HepG2 (cell line): ENCODE measurements around the gene CCDC106. TPM values are rescaled to one million over a fixed set of nuclear protein-coding genes. Genes with fewer than 3 reads are reported as not detected.

ENCODE experiments used
- HBP1 ChIP-seq: IDR thresholded peaks from 2 replicates; pipeline ENCODE4 v1.6.1; 2016; ENCODE audit warnings: low read depth, control low read depth
- JARID2 ChIP-seq: sonication (generic); formaldehyde crosslinking; IDR thresholded peaks from 2 replicates; pipeline ENCODE4 v1.8.1; 2023; ENCODE audit warnings: missing genetic modification reagents, inconsistent platforms; ENCODE audit not compliant: insufficient replicate concordance
- MIER2 ChIP-seq: IDR thresholded peaks from 2 replicates; pipeline ENCODE4 v1.6.1; 2016; ENCODE audit warnings: missing biosample characterization, missing genetic modification reagents
- NR3C1 ChIP-seq: sonication (generic); formaldehyde crosslinking; IDR thresholded peaks from 2 replicates; pipeline ENCODE4 v1.4.0; 2020; ENCODE audit warnings: missing genetic modification reagents
- ZBTB40 ChIP-seq, 2 experiments: fragments of 450-650 bp in 1 of 2; sonication (generic) in 1 of 2; formaldehyde crosslinking in 1 of 2; IDR thresholded peaks; 2 replicates each; pipeline versions ENCODE4 v1.6.1 to v1.8.0; 2016 to 2022; ENCODE audit warnings: antibody characterized with exemption in 1 of 2, mild to moderate bottlenecking in 1 of 2, missing genetic modification reagents in 1 of 2
- ZNF577 ChIP-seq: sonication (generic); formaldehyde crosslinking; IDR thresholded peaks from 2 replicates; pipeline ENCODE4 v1.4.0; 2020; ENCODE audit warnings: mild to moderate bottlenecking, low read depth, missing genetic modification reagents, borderline replicate concordance
- ZNF773 ChIP-seq: sonication (generic); formaldehyde crosslinking; IDR thresholded peaks from 2 replicates; pipeline ENCODE4 v1.4.0; 2020; ENCODE audit warnings: missing genetic modification reagents, borderline replicate concordance
- polyA plus RNA-seq, 8 experiments: library from polyadenylated mRNA; depleted of rRNA in 3 of 8; stranded (reverse) in 7 of 8; unstranded in 1 of 8; fragments of >200 nt; fragmentation: Illumina TruSeq in 4 of 8; extraction: Trizol in 4 of 8; gene quantifications; 2 replicates each; pipeline versions ENCODE4 v1.2.1 to v1.2.3, GENCODE V29; 2011 to 2016; ENCODE audit warnings: low read depth in 4 of 8, missing spikeins in 1 of 8, mixed read lengths in 1 of 8; ENCODE audit not compliant: insufficient read depth in 1 of 8
- total RNA-seq, 5 experiments: library from RNA; depleted of rRNA; stranded (reverse); fragments of >200 nt; fragmentation: Illumina TruSeq; extraction: Trizol; gene quantifications; 2 replicates each; pipeline ENCODE4 v1.2.3, GENCODE V29; 2016; ENCODE audit warnings: low read depth in 1 of 5

Gene CCDC106
- total and polyA plus RNA-seq, 2 of the 13 experiments (the other 11 are each of a cell fraction or from before 2014, with no cell fraction given): 4.7 to 8.8 TPM

- TF ChIP-seq ZBTB40 (IDR thresholded peaks at IDR 0.05): no peak
- no peak for TF ChIP-seq ZBTB40 (CRISPR knock-in tag; IDR thresholded peaks at IDR 0.05)
- no peak for TF ChIP-seq MIER2 (CRISPR knock-in tag)
- TF ChIP-seq ZNF577 (CRISPR knock-in tag): no peak
- no peak for TF ChIP-seq NR3C1 (CRISPR knock-in tag)
- no peak for TF ChIP-seq JARID2 (CRISPR knock-in tag)
- TF ChIP-seq ZNF773 (CRISPR knock-in tag): no peak
- no peak for TF ChIP-seq HBP1
- TF ChIP-seq, all 625 proteins: peak for 0
Observed at GRCh38 chr19:55702131-55702627, 54.2 kb downstream of the CCDC106 start (continued).

Other genes with a start within 250 kb of the CCDC106 start
- gene UBE2S, start 240.4 kb upstream of the CCDC106 start, total RNA-seq (2016; rRNA removed; fragmentation: Illumina TruSeq; extraction: Trizol): 29.5 and 39.3 TPM in 2 replicates
- gene UBE2S, start 240.4 kb upstream of the CCDC106 start, polyA plus RNA-seq (2011; rRNA removed): 26.6 and 32.2 TPM in 2 replicates
- gene SHISA7, start 204.9 kb upstream of the CCDC106 start, total RNA-seq (2016; rRNA removed; fragmentation: Illumina TruSeq; extraction: Trizol): not detected in 2 replicates
- gene SHISA7, start 204.9 kb upstream of the CCDC106 start, polyA plus RNA-seq (2011; rRNA removed): not detected in 2 replicates
- 105 and 106 TPM in 2 replicates for gene ISOC2, start 186.6 kb upstream of the CCDC106 start, total RNA-seq (2016; rRNA removed; fragmentation: Illumina TruSeq; extraction: Trizol)
- gene ISOC2, start 186.6 kb upstream of the CCDC106 start, polyA plus RNA-seq (2011; rRNA removed): 76.8 and 91.2 TPM in 2 replicates
- gene C19orf85, start 183.5 kb upstream of the CCDC106 start, total RNA-seq (2016; rRNA removed; fragmentation: Illumina TruSeq; extraction: Trizol): not detected in 2 replicates
- gene C19orf85, start 183.5 kb upstream of the CCDC106 start, polyA plus RNA-seq (2011; rRNA removed): not detected in 2 replicates
- 1.00 and 1.2 TPM in 2 replicates for gene ZNF628, start 171.6 kb upstream of the CCDC106 start, total RNA-seq (2016; rRNA removed; fragmentation: Illumina TruSeq; extraction: Trizol)
- 0.48 and 0.54 TPM in 2 replicates for gene ZNF628, start 171.6 kb upstream of the CCDC106 start, polyA plus RNA-seq (2011; rRNA removed)
- gene NAT14, start 163.0 kb upstream of the CCDC106 start, total RNA-seq (2016; rRNA removed; fragmentation: Illumina TruSeq; extraction: Trizol): 14.7 and 22.3 TPM in 2 replicates
- 20.7 and 24.7 TPM in 2 replicates for gene NAT14, start 163.0 kb upstream of the CCDC106 start, polyA plus RNA-seq (2011; rRNA removed)
- gene SSC5D, start 159.8 kb upstream of the CCDC106 start, total RNA-seq (2016; rRNA removed; fragmentation: Illumina TruSeq; extraction: Trizol): not detected in 2 replicates
- gene SSC5D, start 159.8 kb upstream of the CCDC106 start, polyA plus RNA-seq (2011; rRNA removed): 0.03 TPM in 1 of 2 replicates, not detected in the other
- gene SBK2, start 111.1 kb upstream of the CCDC106 start, total RNA-seq (2016; rRNA removed; fragmentation: Illumina TruSeq; extraction: Trizol): 0.24 and 0.45 TPM in 2 replicates
- 0.14 TPM in 1 of 2 replicates, not detected in the other for gene SBK2, start 111.1 kb upstream of the CCDC106 start, polyA plus RNA-seq (2011; rRNA removed)
- gene SBK3, start 102.7 kb upstream of the CCDC106 start, total RNA-seq (2016; rRNA removed; fragmentation: Illumina TruSeq; extraction: Trizol): 0.46 and 0.66 TPM in 2 replicates
- gene SBK3, start 102.7 kb upstream of the CCDC106 start, polyA plus RNA-seq (2011; rRNA removed): 0.77 and 1.5 TPM in 2 replicates
- gene ZNF579, start 67.4 kb upstream of the CCDC106 start, total RNA-seq (2016; rRNA removed; fragmentation: Illumina TruSeq; extraction: Trizol): 1.7 and 2.9 TPM in 2 replicates
- gene ZNF579, start 67.4 kb upstream of the CCDC106 start, polyA plus RNA-seq (2011; rRNA removed): 2.1 and 2.2 TPM in 2 replicates
- gene FIZ1, start 48.7 kb upstream of the CCDC106 start, total RNA-seq (2016; rRNA removed; fragmentation: Illumina TruSeq; extraction: Trizol): 3.4 and 5.9 TPM in 2 replicates
- 3.6 and 4.1 TPM in 2 replicates for gene FIZ1, start 48.7 kb upstream of the CCDC106 start, polyA plus RNA-seq (2011; rRNA removed)
- 1.6 and 4.6 TPM in 2 replicates for gene ZNF524, start 47.9 kb upstream of the CCDC106 start, total RNA-seq (2016; rRNA removed; fragmentation: Illumina TruSeq; extraction: Trizol)
- 3.2 and 5.0 TPM in 2 replicates for gene ZNF524, start 47.9 kb upstream of the CCDC106 start, polyA plus RNA-seq (2011; rRNA removed)
- 0.93 and 1.0 TPM in 2 replicates for gene ZNF865, start 42.6 kb upstream of the CCDC106 start, total RNA-seq (2016; rRNA removed; fragmentation: Illumina TruSeq; extraction: Trizol)
- gene ZNF865, start 42.6 kb upstream of the CCDC106 start, polyA plus RNA-seq (2011; rRNA removed): 1.0 and 1.5 TPM in 2 replicates
- gene ZNF784, start 23.6 kb upstream of the CCDC106 start, total RNA-seq (2016; rRNA removed; fragmentation: Illumina TruSeq; extraction: Trizol): 4.0 and 4.2 TPM in 2 replicates
- gene ZNF784, start 23.6 kb upstream of the CCDC106 start, polyA plus RNA-seq (2011; rRNA removed): 4.1 and 5.1 TPM in 2 replicates
- gene ZNF580, start 7.2 kb upstream of the CCDC106 start, total RNA-seq (2016; rRNA removed; fragmentation: Illumina TruSeq; extraction: Trizol): 3.0 and 4.4 TPM in 2 replicates
- 6.0 and 7.0 TPM in 2 replicates for gene ZNF580, start 7.2 kb upstream of the CCDC106 start, polyA plus RNA-seq (2011; rRNA removed)
- gene ZNF581, start 4.6 kb upstream of the CCDC106 start, total RNA-seq (2016; rRNA removed; fragmentation: Illumina TruSeq; extraction: Trizol): 18.4 and 19.6 TPM in 2 replicates
- gene ZNF581, start 4.6 kb upstream of the CCDC106 start, polyA plus RNA-seq (2011; rRNA removed): 49.5 and 52.6 TPM in 2 replicates
- 124 and 127 TPM in 2 replicates for gene U2AF2, start 6.8 kb downstream of the CCDC106 start, total RNA-seq (2016; rRNA removed; fragmentation: Illumina TruSeq; extraction: Trizol)
- gene U2AF2, start 6.8 kb downstream of the CCDC106 start, polyA plus RNA-seq (2011; rRNA removed): 84.3 and 116 TPM in 2 replicates
- 28.9 and 32.6 TPM in 2 replicates for gene EPN1, start 27.0 kb downstream of the CCDC106 start, total RNA-seq (2016; rRNA removed; fragmentation: Illumina TruSeq; extraction: Trizol)
- gene EPN1, start 27.0 kb downstream of the CCDC106 start, polyA plus RNA-seq (2011; rRNA removed): 31.7 and 43.7 TPM in 2 replicates
- not detected in 2 replicates for gene NLRP9, start 90.2 kb downstream of the CCDC106 start, total RNA-seq (2016; rRNA removed; fragmentation: Illumina TruSeq; extraction: Trizol)
- gene NLRP9, start 90.2 kb downstream of the CCDC106 start, polyA plus RNA-seq (2011; rRNA removed): not detected in 2 replicates
- gene RFPL4A, start 110.9 kb downstream of the CCDC106 start, total RNA-seq (2016; rRNA removed; fragmentation: Illumina TruSeq; extraction: Trizol): not detected in 2 replicates
- gene RFPL4A, start 110.9 kb downstream of the CCDC106 start, polyA plus RNA-seq (2011; rRNA removed): 0.13 TPM in 1 of 2 replicates, not detected in the other
- not detected in 2 replicates for gene RFPL4AL1, start 120.9 kb downstream of the CCDC106 start, total RNA-seq (2016; rRNA removed; fragmentation: Illumina TruSeq; extraction: Trizol)
- not detected in 2 replicates for gene RFPL4AL1, start 120.9 kb downstream of the CCDC106 start, polyA plus RNA-seq (2011; rRNA removed)
- 0.02 TPM in 1 of 2 replicates, not detected in the other for gene NLRP11, start 183.8 kb downstream of the CCDC106 start, total RNA-seq (2016; rRNA removed; fragmentation: Illumina TruSeq; extraction: Trizol)
- gene NLRP11, start 183.8 kb downstream of the CCDC106 start, polyA plus RNA-seq (2011; rRNA removed): 0.01 TPM in 1 of 2 replicates, not detected in the other
- not detected in 2 replicates for gene NLRP4, start 188.3 kb downstream of the CCDC106 start, total RNA-seq (2016; rRNA removed; fragmentation: Illumina TruSeq; extraction: Trizol)
- gene NLRP4, start 188.3 kb downstream of the CCDC106 start, polyA plus RNA-seq (2011; rRNA removed): not detected in 2 replicates